CD4-positive, alpha-beta T cell treated with Interferon gamma for 1 hour (primary cell): Measurements from ENCODE around the gene CACNA1I.

Source experiments
- DNase-seq: peaks from one replicate; pipeline ENCODE4 v3.0.0-alpha.2; 2020

The CACNA1I gene

GRCh38 chr22:39705386-39705785, 134.8 kb downstream of the CACNA1I start:
- DNase-seq, result no peak

- DNase-seq, result no peak
These were observed 136.0 kb downstream of the CACNA1I start for GRCh38 chr22:39706376-39707140.

GRCh38 chr22:39707351-39707750, 136.8 kb downstream of the CACNA1I start:
- no peak for DNase-seq

- no peak for DNase-seq
These were observed 137.3 kb downstream of the CACNA1I start for GRCh38 chr22:39707816-39708215.

- no peak for DNase-seq
These were observed 140.0 kb downstream of the CACNA1I start for GRCh38 chr22:39710380-39711150.

- no peak for DNase-seq
These were observed 141.5 kb downstream of the CACNA1I start for GRCh38 chr22:39712081-39712480.

- no peak for DNase-seq
These were observed 142.4 kb downstream of the CACNA1I start for GRCh38 chr22:39712751-39713525.

GRCh38 chr22:39713799-39714290, 143.3 kb downstream of the CACNA1I start:
- DNase-seq, result no peak

- no peak for DNase-seq
These were observed 143.8 kb downstream of the CACNA1I start for GRCh38 chr22:39714321-39714720.

- DNase-seq, result no peak
These were observed 145.4 kb downstream of the CACNA1I start for GRCh38 chr22:39715778-39716495.

- DNase-seq, result no peak
These were observed 146.0 kb downstream of the CACNA1I start for GRCh38 chr22:39716534-39716933.

- no peak for DNase-seq
These were observed 146.5 kb downstream of the CACNA1I start for GRCh38 chr22:39717099-39717498.

- no peak for DNase-seq
These were observed 147.7 kb downstream of the CACNA1I start for GRCh38 chr22:39718206-39718605.

- no peak for DNase-seq
These were observed 148.4 kb downstream of the CACNA1I start for GRCh38 chr22:39718921-39719475.

- no peak for DNase-seq
These were observed 149.3 kb downstream of the CACNA1I start for GRCh38 chr22:39719559-39720450.

GRCh38 chr22:39721206-39722031, 150.9 kb downstream of the CACNA1I start:
- DNase-seq, result no peak

GRCh38 chr22:39722032-39722325, 151.4 kb downstream of the CACNA1I start:
- DNase-seq, result no peak

GRCh38 chr22:39722501-39722900, 151.9 kb downstream of the CACNA1I start:
- no peak for DNase-seq

GRCh38 chr22:39723463-39723862, 152.9 kb downstream of the CACNA1I start:
- no peak for DNase-seq

GRCh38 chr22:39723899-39724351, 153.4 kb downstream of the CACNA1I start:
- DNase-seq, result no peak
